Hepatocyte (in vitro differentiated cells): Measurements from ENCODE around the gene GRM4.

Source experiments
- EZH2 ChIP-seq: fragments of 200-600 bp; sonication (generic); IDR thresholded peaks from 2 replicates; pipeline ENCODE4 v1.6.1; 2016; ENCODE audit warnings: antibody characterized with exemption, mild to moderate bottlenecking, borderline replicate concordance
- EZH2phosphoT487 ChIP-seq: fragments of 200-600 bp; sonication (generic); IDR thresholded peaks from one replicate; pipeline ENCODE4 v1.6.1; 2018; ENCODE audit warnings: antibody characterized with exemption, mild to moderate bottlenecking, low read depth, moderate library complexity; ENCODE audit not compliant: unreplicated experiment, severe bottlenecking
- TF ChIP-seq, protein P1 (sequence below): fragments of 200-600 bp; sonication (generic); IDR thresholded peaks from 2 replicates; pipeline ENCODE4 v1.5.1; 2016; ENCODE audit warnings: antibody characterized with exemption, mild to moderate bottlenecking; ENCODE audit not compliant: poor library complexity

DNA sequence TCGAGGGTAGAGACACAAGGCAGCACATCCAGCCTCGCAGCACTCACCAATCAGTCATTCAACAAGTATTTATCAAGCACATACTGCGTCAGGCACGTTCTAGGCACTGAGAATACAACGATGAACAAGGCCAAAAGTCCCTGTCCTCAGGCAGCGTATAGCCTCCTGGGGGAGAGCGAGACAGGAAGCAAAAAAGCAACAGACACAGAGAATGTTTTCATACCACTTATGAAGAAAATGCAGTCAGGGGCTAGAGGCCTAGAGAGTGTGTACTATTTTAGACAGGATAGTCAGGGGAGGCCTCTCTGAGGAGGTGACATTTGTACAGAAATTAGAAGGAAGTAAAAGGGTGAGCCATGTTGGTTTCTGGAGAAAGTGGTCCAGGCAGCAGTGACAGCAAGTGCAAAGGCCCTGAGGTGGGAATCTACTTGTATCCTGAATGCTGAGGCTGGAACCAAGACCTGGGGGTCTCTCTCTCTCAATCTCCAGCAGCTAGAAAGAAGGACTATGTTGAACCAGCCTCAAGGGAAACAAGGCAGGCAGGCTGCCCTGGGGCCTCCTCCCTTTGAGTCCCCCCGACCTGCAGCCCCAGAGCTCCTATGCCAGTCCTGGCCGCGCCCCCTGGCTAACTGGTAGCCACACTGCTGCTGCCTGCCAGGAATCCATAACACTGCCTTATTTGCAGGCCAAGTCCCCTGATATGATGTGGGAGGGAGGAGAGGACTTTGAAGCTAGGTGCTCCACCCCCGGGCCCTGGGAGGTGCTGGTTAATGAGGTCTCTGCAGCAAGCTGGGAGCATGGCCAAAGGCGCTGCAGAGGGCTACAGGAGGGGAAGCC lies 151.2 kb downstream of the GRM4 start:
- TF ChIP-seq, protein P1, sequence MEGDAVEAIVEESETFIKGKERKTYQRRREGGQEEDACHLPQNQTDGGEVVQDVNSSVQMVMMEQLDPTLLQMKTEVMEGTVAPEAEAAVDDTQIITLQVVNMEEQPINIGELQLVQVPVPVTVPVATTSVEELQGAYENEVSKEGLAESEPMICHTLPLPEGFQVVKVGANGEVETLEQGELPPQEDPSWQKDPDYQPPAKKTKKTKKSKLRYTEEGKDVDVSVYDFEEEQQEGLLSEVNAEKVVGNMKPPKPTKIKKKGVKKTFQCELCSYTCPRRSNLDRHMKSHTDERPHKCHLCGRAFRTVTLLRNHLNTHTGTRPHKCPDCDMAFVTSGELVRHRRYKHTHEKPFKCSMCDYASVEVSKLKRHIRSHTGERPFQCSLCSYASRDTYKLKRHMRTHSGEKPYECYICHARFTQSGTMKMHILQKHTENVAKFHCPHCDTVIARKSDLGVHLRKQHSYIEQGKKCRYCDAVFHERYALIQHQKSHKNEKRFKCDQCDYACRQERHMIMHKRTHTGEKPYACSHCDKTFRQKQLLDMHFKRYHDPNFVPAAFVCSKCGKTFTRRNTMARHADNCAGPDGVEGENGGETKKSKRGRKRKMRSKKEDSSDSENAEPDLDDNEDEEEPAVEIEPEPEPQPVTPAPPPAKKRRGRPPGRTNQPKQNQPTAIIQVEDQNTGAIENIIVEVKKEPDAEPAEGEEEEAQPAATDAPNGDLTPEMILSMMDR: no peak
- no peak for TF ChIP-seq EZH2
- TF ChIP-seq EZH2phosphoT487: no peak
